CD4-positive, CD25-positive, alpha-beta regulatory T cell (primary cell): Measurements from ENCODE around the gene DUSP9. TPM values are rescaled to one million over a fixed set of nuclear protein-coding genes. Genes with fewer than 3 reads are reported as not detected.

Experiments used
- ATAC-seq, 2 donors: fragments of 150-1000 bp; cut with Tn5 transposase; one replicate each; pipeline ENCODE4 v1.10.0; 2021; ENCODE audit warnings: low read depth in 2 of 2, moderate number of reproducible peaks in 2 of 2, moderate library complexity in 1 of 2
- DNase-seq, 3 donors: peaks; one replicate each; pipeline versions ENCODE4 v3.0.0 to v3.0.0-alpha.2; 2012 to 2022; ENCODE audit warnings: mixed read lengths in 1 of 3
- H3K27ac ChIP-seq: one replicate; pipeline ENCODE4 v1.7.0; 2013; ENCODE audit warnings: mild to moderate bottlenecking, low read length; ENCODE audit not compliant: insufficient read depth, poor library complexity, severe bottlenecking
- H3K27me3 ChIP-seq: one replicate; pipeline ENCODE4 v1.7.0; 2013; ENCODE audit warnings: low read length; ENCODE audit not compliant: control insufficient read depth, insufficient read depth
- H3K36me3 ChIP-seq: one replicate; pipeline ENCODE4 v1.7.0; 2013; ENCODE audit warnings: mild to moderate bottlenecking, low read length, moderate library complexity; ENCODE audit not compliant: control insufficient read depth, insufficient read depth
- H3K4me1 ChIP-seq: 2 replicates; pipeline ENCODE4 v1.7.0; 2013; ENCODE audit warnings: mild to moderate bottlenecking, low read length; ENCODE audit not compliant: insufficient read depth, control insufficient read depth, poor library complexity, severe bottlenecking
- H3K4me3 ChIP-seq: one replicate; pipeline ENCODE4 v1.7.0; 2013; ENCODE audit warnings: low read depth, mild to moderate bottlenecking, low read length, moderate library complexity
- H3K9me3 ChIP-seq, 2 experiments: 1 replicate in 1 of 2; 2 replicates in 1 of 2; pipeline ENCODE4 v1.7.0; 2013; ENCODE audit warnings: low read length in 2 of 2, mild to moderate bottlenecking in 1 of 2, moderate library complexity in 1 of 2; ENCODE audit not compliant: control insufficient read depth in 2 of 2
- H3K27ac Mint-ChIP-seq, 3 donors: one replicate each; pipeline ENCODE4 v1.8.0; 2020 to 2022; ENCODE audit warnings: mild to moderate bottlenecking in 3 of 3, mixed read lengths in 3 of 3, moderate library complexity in 2 of 3
- H3K27me3 Mint-ChIP-seq: one replicate; pipeline ENCODE4 v1.8.0; 2022; ENCODE audit warnings: mild to moderate bottlenecking, mixed read lengths
- H3K36me3 Mint-ChIP-seq: one replicate; pipeline ENCODE4 v1.8.0; 2020; ENCODE audit warnings: mixed read lengths
- H3K4me1 Mint-ChIP-seq, 4 donors: one replicate each; pipeline ENCODE4 v1.8.0; 2020 to 2022; ENCODE audit warnings: mixed read lengths in 4 of 4, mild to moderate bottlenecking in 1 of 4
- H3K4me3 Mint-ChIP-seq, 4 donors: one replicate each; pipeline ENCODE4 v1.8.0; 2020 to 2022; ENCODE audit warnings: mild to moderate bottlenecking in 4 of 4, mixed read lengths in 4 of 4, moderate library complexity in 3 of 4
- H3K9me3 Mint-ChIP-seq, 7 donors: one replicate each; pipeline ENCODE4 v1.8.0; 2020 to 2022; ENCODE audit warnings: mixed read lengths in 7 of 7, mild to moderate bottlenecking in 3 of 7, moderate library complexity in 2 of 7
- polyA plus RNA-seq, 4 donors: library from polyadenylated mRNA; unstranded; fragments of 300-500 nt; fragmentation: Illumina TruSeq; gene quantifications; one replicate each; pipeline ENCODE4 v1.2.3, GENCODE V29; 2021
- total RNA-seq: library from RNA; stranded (reverse); gene quantifications from one replicate; pipeline ENCODE4 v1.2.3, GENCODE V29; 2022

The DUSP9 gene
- total and polyA plus RNA-seq, 5 donors from 2014 or later = not detected

DNA sequence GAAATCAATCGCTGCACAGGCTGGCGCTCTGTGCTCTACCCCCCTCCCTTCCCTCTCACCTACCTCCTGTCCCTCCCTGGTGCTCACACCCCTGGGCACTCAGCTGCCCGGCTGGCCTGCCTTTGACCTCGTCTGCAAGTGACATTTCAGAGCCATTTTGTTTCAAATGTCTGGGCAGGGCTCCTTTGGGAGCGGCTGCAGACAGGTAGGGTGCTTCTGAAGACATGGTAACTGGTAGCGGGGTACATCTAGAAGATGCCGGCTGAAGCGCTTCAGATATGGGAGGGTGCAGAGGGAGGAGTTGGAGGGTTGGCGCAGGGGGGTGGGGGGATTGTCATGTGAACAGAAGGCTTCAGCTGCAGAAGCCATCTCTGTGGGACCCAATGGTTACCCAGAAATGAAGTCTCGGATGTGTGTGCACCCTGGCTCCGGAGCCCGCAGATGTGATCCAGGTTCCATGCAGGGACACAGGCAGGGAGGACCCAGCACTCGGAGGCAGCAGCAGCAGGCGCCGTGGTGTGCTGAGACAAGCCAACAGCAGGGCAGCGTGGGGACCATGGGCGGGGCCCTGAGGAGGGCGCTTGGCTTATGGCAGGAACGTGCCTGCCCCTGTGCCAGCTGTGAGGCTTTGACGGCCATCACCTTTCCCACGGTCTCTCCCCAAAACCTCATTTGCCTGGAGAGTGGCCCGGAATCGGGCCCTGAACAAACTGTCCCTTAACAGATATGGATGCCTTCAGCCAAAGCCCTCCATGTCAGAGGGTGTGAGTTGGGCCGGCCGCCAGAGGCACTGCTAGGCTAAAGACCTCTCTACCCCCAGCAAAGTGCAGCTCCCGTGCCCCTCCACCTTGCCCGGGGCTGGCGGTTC, 7.6 kb upstream of the DUSP9 start:
- H3K4me1 Mint-ChIP-seq = peaks cover 0 to 11% (median 0%) of the 10 kb centered on the region in 4 donors
- H3K27me3 Mint-ChIP-seq = peaks cover 12% of the 10 kb centered on the region
- Histone ChIP-seq H3K27me3 (peaks cover 2% of the 10 kb centered on the region), H3K4me1 (peaks cover 6% of the 10 kb centered on the region), H3K36me3 (no peaks in the 10 kb centered on the region), H3K4me3 (no peak overlapping the region), H3K9me3 (no peaks in the 10 kb centered on the region), H3K27ac (no peak overlapping the region)
- DNase-seq (no peak), ATAC-seq (no peak)
- no peak overlapping the region for H3K27ac Mint-ChIP-seq
- H3K9me3 Mint-ChIP-seq = no peaks in the 10 kb centered on the region
- no peak overlapping the region for H3K4me3 Mint-ChIP-seq
- H3K36me3 Mint-ChIP-seq = no peaks in the 10 kb centered on the region

DNA sequence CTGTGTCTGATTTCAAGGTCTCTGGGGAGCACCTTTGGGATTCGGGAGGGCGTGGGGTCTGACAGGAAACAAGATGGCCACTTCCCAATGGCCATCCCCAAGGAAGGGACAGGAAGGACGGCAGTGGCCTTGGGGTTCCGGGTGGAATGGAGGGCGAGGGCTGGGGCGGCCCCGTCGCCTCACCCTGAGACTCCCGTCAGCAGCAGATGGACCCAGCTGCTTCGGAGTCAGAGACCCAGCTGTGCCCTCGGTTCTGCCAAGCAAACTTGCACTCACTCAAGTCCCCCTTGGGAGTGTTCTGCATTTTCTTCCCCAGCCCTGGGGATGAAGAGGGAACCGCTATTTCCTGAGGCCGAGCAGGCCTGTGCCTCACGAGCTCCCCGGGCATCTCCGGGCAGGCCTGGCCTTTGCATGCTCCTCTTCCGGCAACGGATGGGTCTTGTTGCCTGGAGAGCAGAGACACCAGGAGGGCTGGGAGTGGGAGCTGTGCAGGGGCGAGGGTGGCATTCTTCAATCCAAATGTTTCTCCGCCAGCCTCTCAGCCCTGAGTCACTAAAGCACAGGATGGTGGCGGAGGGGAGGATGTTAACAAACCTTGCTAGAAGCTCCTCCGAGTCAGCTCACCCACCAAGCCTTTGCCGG, 6.8 kb upstream of the DUSP9 start:
- H3K27me3 Mint-ChIP-seq = peaks cover 14% of the 10 kb centered on the region

DNA sequence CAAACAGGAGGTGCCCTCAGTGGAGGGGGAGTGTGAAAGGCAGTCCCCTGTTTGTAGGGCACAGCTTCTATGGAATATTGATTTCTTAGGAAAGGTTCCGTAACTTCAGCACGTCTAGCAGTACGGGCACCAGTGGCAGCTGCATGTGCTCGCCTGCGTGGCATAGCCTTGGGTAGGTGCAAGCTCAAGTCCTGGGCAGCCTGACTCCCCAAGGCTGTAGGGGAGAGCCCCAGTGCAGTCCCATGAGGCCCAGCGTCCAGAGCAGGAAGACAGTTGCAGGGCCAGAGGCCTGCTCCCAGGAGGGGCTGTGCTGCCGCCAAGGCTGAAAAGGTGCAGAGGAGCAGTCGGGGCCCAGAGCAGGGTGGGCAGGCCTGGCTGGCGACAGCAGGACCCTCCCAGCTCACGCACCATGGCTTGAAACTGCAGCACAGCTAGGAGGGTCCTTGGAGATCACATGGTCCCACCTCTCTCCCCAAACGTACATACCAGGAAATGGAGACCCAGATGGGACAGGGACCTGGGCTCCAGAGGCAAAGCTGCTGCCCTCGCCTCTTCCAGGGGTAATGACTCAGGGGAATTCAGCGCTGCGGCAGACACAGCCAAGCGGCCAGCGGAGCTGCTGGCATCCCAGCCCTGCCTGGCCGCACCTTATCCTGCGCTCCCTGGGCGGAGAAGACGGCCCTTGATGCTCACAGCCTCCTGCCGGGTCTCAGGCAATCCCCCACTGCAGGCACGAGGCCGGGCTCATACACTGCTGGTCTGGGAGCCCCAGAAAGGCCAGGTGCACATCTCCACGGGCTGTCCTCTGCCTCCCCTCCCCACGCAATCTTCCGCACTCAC, 6.0 kb upstream of the DUSP9 start:
- Mint-ChIP-seq H3K36me3 (no peaks in the 10 kb centered on the region), H3K27me3 (peaks cover 21% of the 10 kb centered on the region), H3K9me3 (no peaks in the 10 kb centered on the region), H3K27ac (no peak overlapping the region), H3K4me1 (peaks cover 0 to 11% (median 0%) of the 10 kb centered on the region in 4 donors), H3K4me3 (no peak overlapping the region)
- H3K27ac ChIP-seq = no peak overlapping the region
- H3K9me3 ChIP-seq = no peaks in the 10 kb centered on the region
- H3K36me3 ChIP-seq = no peaks in the 10 kb centered on the region
- DNase-seq (no peak), ATAC-seq (no peak)
- H3K4me1 ChIP-seq = peaks cover 6% of the 10 kb centered on the region
- H3K4me3 ChIP-seq = no peak overlapping the region
- peaks cover 2% of the 10 kb centered on the region for H3K27me3 ChIP-seq

More for the DNA sequence above, 6.8 kb upstream of the DUSP9 start:
- no peaks in the 10 kb centered on the region for H3K9me3 Mint-ChIP-seq
- no peak overlapping the region for H3K27ac ChIP-seq
- DNase-seq (no peak), ATAC-seq (no peak)
- H3K4me3 Mint-ChIP-seq = no peak overlapping the region
- H3K36me3 ChIP-seq = no peaks in the 10 kb centered on the region
- no peak overlapping the region for H3K27ac Mint-ChIP-seq
- no peaks in the 10 kb centered on the region for H3K36me3 Mint-ChIP-seq
- H3K4me1 Mint-ChIP-seq = peaks cover 0 to 11% (median 0%) of the 10 kb centered on the region in 4 donors
- peaks cover 2% of the 10 kb centered on the region for H3K27me3 ChIP-seq
- peaks cover 6% of the 10 kb centered on the region for H3K4me1 ChIP-seq
- no peaks in the 10 kb centered on the region for H3K9me3 ChIP-seq
- H3K4me3 ChIP-seq = no peak overlapping the region

GRCh38 chrX:153641627-153642026, 5.4 kb upstream of the DUSP9 start:
- Histone ChIP-seq H3K4me1 (peaks cover 6% of the 10 kb centered on the region), H3K4me3 (no peak overlapping the region), H3K36me3 (no peaks in the 10 kb centered on the region), H3K27me3 (peaks cover 2% of the 10 kb centered on the region), H3K9me3 (no peaks in the 10 kb centered on the region), H3K27ac (no peak overlapping the region)
- Mint-ChIP-seq H3K27ac (no peak overlapping the region), H3K27me3 (peaks cover 23% of the 10 kb centered on the region), H3K9me3 (no peaks in the 10 kb centered on the region), H3K4me3 (no peak overlapping the region), H3K4me1 (peaks cover 0 to 11% (median 0%) of the 10 kb centered on the region in 4 donors), H3K36me3 (no peaks in the 10 kb centered on the region)
- DNase-seq (no peak), ATAC-seq (no peak)

GRCh38 chrX:153642051-153642654, 4.8 kb upstream of the DUSP9 start:
- H3K4me3 ChIP-seq = no peak overlapping the region

DNA sequence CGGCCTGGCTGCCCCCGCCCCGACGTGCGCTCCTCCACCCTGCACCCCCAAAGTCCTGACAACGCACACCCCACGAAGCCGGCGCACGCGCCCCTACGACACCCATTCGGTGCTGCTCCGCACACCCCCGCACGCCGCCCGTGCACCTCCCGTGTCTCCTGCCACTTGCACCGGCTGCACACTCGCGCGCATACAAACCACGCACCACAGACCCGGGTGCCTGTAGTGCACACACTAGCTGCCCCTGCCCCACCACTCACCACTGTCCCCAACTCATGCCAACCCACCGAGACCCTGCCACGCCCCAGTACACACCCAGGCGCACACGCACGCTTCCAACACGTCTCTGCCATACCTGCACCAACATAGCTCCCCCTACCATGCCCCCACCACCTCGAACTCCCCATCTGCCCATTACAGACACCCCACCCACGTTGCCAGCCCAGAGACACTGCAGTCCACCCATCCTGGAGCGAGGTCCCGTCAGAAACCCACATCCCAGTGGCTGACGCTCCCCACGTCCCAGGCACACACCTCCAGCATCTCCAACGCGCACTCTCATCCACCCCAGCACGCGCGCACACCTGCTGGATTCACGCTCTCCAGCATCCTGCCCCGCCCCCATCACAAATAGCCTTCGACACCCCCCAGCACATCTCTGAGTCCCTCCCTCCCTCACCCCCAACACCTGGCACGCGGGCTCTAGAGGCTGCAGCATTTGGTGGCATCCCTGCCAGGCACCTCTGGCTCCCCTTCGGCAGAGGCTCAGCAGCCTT, 4.2 kb upstream of the DUSP9 start:
- peak overlapping the region in 1 of 4 donors; percentile 41 for H3K4me3 Mint-ChIP-seq
- H3K4me1 ChIP-seq = peaks cover 6% of the 10 kb centered on the region
- no peak for DNase-seq

More at GRCh38 chrX:153642051-153642654, 4.8 kb upstream of the DUSP9 start:
- no peaks in the 10 kb centered on the region for H3K9me3 Mint-ChIP-seq
- DNase-seq = no peak
- no peak overlapping the region for H3K27ac Mint-ChIP-seq
- H3K9me3 ChIP-seq = no peaks in the 10 kb centered on the region
- H3K27me3 Mint-ChIP-seq = peaks cover 23% of the 10 kb centered on the region
- ATAC-seq = no peak
- H3K27ac ChIP-seq = no peak overlapping the region
- no peaks in the 10 kb centered on the region for H3K36me3 Mint-ChIP-seq
- H3K4me1 ChIP-seq = peaks cover 6% of the 10 kb centered on the region
- no peaks in the 10 kb centered on the region for H3K36me3 ChIP-seq
- H3K27me3 ChIP-seq = peaks cover 2% of the 10 kb centered on the region
- peaks cover 0 to 11% (median 0%) of the 10 kb centered on the region in 4 donors for H3K4me1 Mint-ChIP-seq
- H3K4me3 Mint-ChIP-seq = no peak overlapping the region

More for the DNA sequence above, 4.2 kb upstream of the DUSP9 start:
- no peaks in the 10 kb centered on the region for H3K36me3 ChIP-seq
- Mint-ChIP-seq H3K4me1 (peaks cover 0 to 11% (median 0%) of the 10 kb centered on the region in 4 donors), H3K36me3 (no peaks in the 10 kb centered on the region), H3K27ac (no peak overlapping the region), H3K27me3 (peaks cover 23% of the 10 kb centered on the region), H3K9me3 (no peaks in the 10 kb centered on the region)
- no peak overlapping the region for H3K4me3 ChIP-seq
- ATAC-seq = no peak
- no peak overlapping the region for H3K27ac ChIP-seq
- H3K9me3 ChIP-seq = no peaks in the 10 kb centered on the region
- peaks cover 2% of the 10 kb centered on the region for H3K27me3 ChIP-seq
